K562 (cell line): Measurements from ENCODE around the gene PYHIN1. TPM values are rescaled to one million over a fixed set of nuclear protein-coding genes. Genes with fewer than 3 reads are reported as not detected.

Source experiments
- BCOR ChIP-seq: fragments of 450-650 bp; IDR thresholded peaks from 2 replicates; pipeline ENCODE4 v1.6.1; 2016
- DDX20 ChIP-seq: fragments of 450-650 bp; IDR thresholded peaks from 2 replicates; pipeline ENCODE4 v1.6.1; 2016; ENCODE audit warnings: missing genetic modification characterization, low read depth, mild to moderate bottlenecking, missing compliant biosample characterization, moderate library complexity
- FOXJ3 ChIP-seq: sonication (generic); formaldehyde crosslinking; IDR thresholded peaks from 2 replicates; pipeline ENCODE4 v1.4.0; 2020; ENCODE audit warnings: mild to moderate bottlenecking, missing genetic modification reagents
- FOXP4 ChIP-seq: sonication (generic); formaldehyde crosslinking; IDR thresholded peaks from 2 replicates; pipeline ENCODE4 v1.8.0; 2022; ENCODE audit warnings: mild to moderate bottlenecking, missing genetic modification reagents, borderline replicate concordance
- KLF13 ChIP-seq: fragments of 450-650 bp; IDR thresholded peaks from 2 replicates; pipeline ENCODE4 v1.6.1; 2016; ENCODE audit warnings: missing genetic modification characterization, low read depth, mild to moderate bottlenecking, missing compliant biosample characterization, moderate library complexity, borderline replicate concordance
- MED1 ChIP-seq: sonication (generic); formaldehyde crosslinking; IDR thresholded peaks from 2 replicates; pipeline ENCODE4 v1.8.1; 2023; ENCODE audit warnings: missing genetic modification reagents, borderline replicate concordance
- MEF2D ChIP-seq: conservative IDR thresholded peaks from 2 replicates; pipeline ENCODE4 v1.6.1; 2016; ENCODE audit warnings: low read depth, missing genetic modification characterization, missing compliant biosample characterization
- MTF1 ChIP-seq: fragments of 250-450 bp; sonication (Bioruptor Pico); IDR thresholded peaks from 2 replicates; pipeline ENCODE4 v1.9.0; 2021; ENCODE audit warnings: moderate library complexity, mild to moderate bottlenecking, inconsistent platforms, borderline replicate concordance
- PHB2 ChIP-seq: fragments of 450-650 bp; IDR thresholded peaks from 2 replicates; pipeline ENCODE4 v1.6.1; 2017; ENCODE audit warnings: low read depth
- POLR2H ChIP-seq: IDR thresholded peaks from 2 replicates; pipeline ENCODE4 v1.6.1; 2016; ENCODE audit warnings: missing genetic modification characterization, low read depth, mild to moderate bottlenecking, control low read depth, missing compliant biosample characterization, moderate library complexity
- RAD51 ChIP-seq: fragments of 450-650 bp; IDR thresholded peaks from 2 replicates; pipeline ENCODE4 v1.7.1; 2016; ENCODE audit warnings: low read depth, mild to moderate bottlenecking, borderline replicate concordance
- RBM34 ChIP-seq: fragments of 200-400 bp; formaldehyde crosslinking; IDR thresholded peaks from 2 replicates; pipeline ENCODE4 v1.6.1; 2018; ENCODE audit warnings: low read length, borderline replicate concordance; ENCODE audit not compliant: insufficient read depth
- SMAD3 ChIP-seq: fragments of 450-650 bp; formaldehyde crosslinking; conservative IDR thresholded peaks from 2 replicates; pipeline ENCODE4 v1.4.0; 2020; ENCODE audit warnings: mild to moderate bottlenecking
- SRSF9 ChIP-seq: fragments of 200-400 bp; formaldehyde crosslinking; IDR thresholded peaks from 2 replicates; pipeline ENCODE4 v1.6.1; 2017; ENCODE audit warnings: low read depth, low read length, borderline replicate concordance
- TEAD2 ChIP-seq: fragments of 450-650 bp; IDR thresholded peaks from 2 replicates; pipeline ENCODE4 v1.6.1; 2016; ENCODE audit warnings: missing genetic modification characterization, control low read depth, missing compliant biosample characterization
- TFE3 ChIP-seq: fragments of 450-650 bp; formaldehyde crosslinking; IDR thresholded peaks from 2 replicates; pipeline ENCODE4 v1.4.0; 2020; ENCODE audit warnings: mild to moderate bottlenecking, mixed read lengths
- ZBTB5 ChIP-seq: fragments of 450-650 bp; IDR thresholded peaks from 2 replicates; pipeline ENCODE4 v1.6.1; 2017; ENCODE audit warnings: antibody characterized with exemption
- ZNF717 ChIP-seq: fragments of 250-450 bp; sonication (Bioruptor Pico); IDR thresholded peaks from 2 replicates; pipeline ENCODE4 v1.5.0; 2021
- polyA plus RNA-seq, 8 experiments: library from polyadenylated mRNA; depleted of rRNA in 4 of 8; stranded (reverse) in 5 of 8; unstranded in 3 of 8; fragments of >200 nt; fragmentation: Nextera tagmentation in 2 of 8; fragmentation: Illumina TruSeq in 1 of 8; extraction: Ambion mirVana in 2 of 8; extraction: Trizol in 1 of 8; gene quantifications; 2 replicates each; pipeline versions ENCODE4 v1.2.1 to v1.2.3, GENCODE V29; 2011 to 2014; ENCODE audit warnings: inconsistent platforms in 1 of 8, missing spikeins in 1 of 8
- total RNA-seq, 7 experiments: library from RNA; depleted of rRNA in 6 of 7; stranded (reverse); fragments of >200 nt in 6 of 7; fragmentation: Illumina TruSeq in 2 of 7; extraction: Trizol in 2 of 7; gene quantifications; 2 replicates each; pipeline versions ENCODE4 v1.2.1 to v1.2.3, GENCODE V29; 2011 to 2021; ENCODE audit warnings: low replicate concordance in 1 of 7
- TF ChIP-seq, protein P1 (sequence below), 2 experiments: IDR thresholded peaks in 1 of 2; conservative IDR thresholded peaks in 1 of 2; 2 replicates each; pipeline ENCODE4 v1.6.1; 2016; ENCODE audit warnings: low read depth in 2 of 2, mild to moderate bottlenecking in 1 of 2, missing compliant biosample characterization in 1 of 2, missing genetic modification characterization in 1 of 2, moderate library complexity in 1 of 2

PYHIN1 gene
- total and polyA plus RNA-seq, 9 of the 15 experiments (the other 6 are each of a cell fraction or from before 2014, with no cell fraction given), result not detected

- TF ChIP-seq ZBTB5 (no peak), FOXJ3 (CRISPR knock-in tag) (no peak), KLF13 (tag) (no peak), SMAD3 (CRISPR knock-in tag) (no peak), TEAD2 (tag) (no peak; the same call in 1 of the 2 replicates), MED1 (CRISPR knock-in tag) (no peak), RBM34 (no peak), SRSF9 (no peak), POLR2H (tag) (peak; percentile 49), BCOR (no peak), MEF2D (tag) (no peak), ZNF717 (CRISPR knock-in tag) (no peak), PHB2 (no peak), RAD51 (no peak), DDX20 (no peak), TFE3 (CRISPR knock-in tag) (no peak), FOXP4 (CRISPR knock-in tag) (no peak), MTF1 (CRISPR knock-in tag) (no peak)
- TF ChIP-seq, protein P1, sequence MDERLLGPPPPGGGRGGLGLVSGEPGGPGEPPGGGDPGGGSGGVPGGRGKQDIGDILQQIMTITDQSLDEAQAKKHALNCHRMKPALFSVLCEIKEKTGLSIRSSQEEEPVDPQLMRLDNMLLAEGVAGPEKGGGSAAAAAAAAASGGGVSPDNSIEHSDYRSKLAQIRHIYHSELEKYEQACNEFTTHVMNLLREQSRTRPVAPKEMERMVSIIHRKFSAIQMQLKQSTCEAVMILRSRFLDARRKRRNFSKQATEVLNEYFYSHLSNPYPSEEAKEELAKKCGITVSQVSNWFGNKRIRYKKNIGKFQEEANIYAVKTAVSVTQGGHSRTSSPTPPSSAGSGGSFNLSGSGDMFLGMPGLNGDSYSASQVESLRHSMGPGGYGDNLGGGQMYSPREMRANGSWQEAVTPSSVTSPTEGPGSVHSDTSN (CRISPR knock-in tag; IDR thresholded peaks at IDR 0.05; ENCODE audit: low read depth), result no peak
- TF ChIP-seq, protein P1 (tag; conservative IDR thresholded peaks at IDR 0.05; ENCODE audit: low read depth), result no peak
These were observed 78.5 kb downstream of the PYHIN1 start, which contains the start of gene IFI16 (continued) for GRCh38 chr1:159009704-159010361.
